GM23338 (cell line): ENCODE measurements around the gene RASAL3.

ENCODE experiments used
- CREB1 ChIP-seq: fragments of 250-450 bp; sonication (Bioruptor Pico); IDR thresholded peaks from 2 replicates; pipeline ENCODE4 v1.5.0; 2020; ENCODE audit warnings: low read depth, mild to moderate bottlenecking, moderate library complexity
- CTCF ChIP-seq, 2 experiments: fragments of 200-600 bp in 1 of 2; sonication (generic) in 1 of 2; conservative IDR thresholded peaks; 2 replicates each; pipeline versions ENCODE4 v1.5.1 to v1.6.1; 2016 to 2017; ENCODE audit warnings: antibody characterized with exemption in 2 of 2, low read depth in 2 of 2, mild to moderate bottlenecking in 2 of 2, moderate library complexity in 1 of 2
- ETS1 ChIP-seq: IDR thresholded peaks from 2 replicates; pipeline ENCODE4 v1.6.1; 2016; ENCODE audit warnings: antibody characterized with exemption
- EZH2 ChIP-seq: fragments of 200-600 bp; sonication (generic); IDR thresholded peaks from one replicate; pipeline ENCODE4 v1.8.0; 2017; ENCODE audit warnings: antibody characterized with exemption, mild to moderate bottlenecking, low read depth; ENCODE audit not compliant: unreplicated experiment
- EZH2phosphoT487 ChIP-seq: fragments of 200-600 bp; sonication (generic); IDR thresholded peaks from one replicate; pipeline ENCODE4 v1.8.1; 2018; ENCODE audit warnings: antibody characterized with exemption; ENCODE audit not compliant: unreplicated experiment
- JUNB ChIP-seq: IDR thresholded peaks from one replicate; pipeline ENCODE4 v1.6.1; 2016; ENCODE audit warnings: antibody characterized with exemption; ENCODE audit not compliant: unreplicated experiment
- NANOG ChIP-seq: IDR thresholded peaks from 2 replicates; pipeline ENCODE4 v1.6.1; 2016; ENCODE audit warnings: antibody characterized with exemption, borderline replicate concordance
- POLR2AphosphoS5 ChIP-seq: IDR thresholded peaks from 2 replicates; pipeline ENCODE4 v1.6.1; 2016; ENCODE audit warnings: antibody characterized with exemption, low read depth
- REST ChIP-seq: IDR thresholded peaks from one replicate; pipeline ENCODE4 v1.6.1; 2018; ENCODE audit warnings: antibody characterized with exemption; ENCODE audit not compliant: unreplicated experiment
- STAT1 ChIP-seq: IDR thresholded peaks from one replicate; pipeline ENCODE4 v1.6.1; 2016; ENCODE audit warnings: antibody characterized with exemption; ENCODE audit not compliant: unreplicated experiment
- ZNF114 ChIP-seq: fragments of 250-450 bp; sonication (Bioruptor Pico); IDR thresholded peaks from 2 replicates; pipeline ENCODE4 v1.5.0; 2020; ENCODE audit warnings: mild to moderate bottlenecking, moderate library complexity
- ZNF331 ChIP-seq: fragments of 250-450 bp; sonication (Bioruptor Pico); IDR thresholded peaks from 2 replicates; pipeline ENCODE4 v1.5.0; 2020; ENCODE audit warnings: low read depth, mild to moderate bottlenecking, moderate library complexity
- ZNF462 ChIP-seq: fragments of 250-450 bp; sonication (Bioruptor Pico); IDR thresholded peaks from 2 replicates; pipeline ENCODE4 v1.5.0; 2020; ENCODE audit warnings: mild to moderate bottlenecking, moderate library complexity

- TF ChIP-seq CTCF (conservative IDR thresholded peaks at IDR 0.05; ENCODE audit: low read depth in 2 of 2) (no peak), POLR2AphosphoS5 (no peak), EZH2phosphoT487 (no peak), REST (no peak), JUNB (no peak), EZH2 (no peak), ZNF331 (CRISPR knock-in tag) (no peak), ZNF114 (CRISPR knock-in tag) (no peak), CREB1 (no peak), NANOG (no peak), STAT1 (no peak), ETS1 (no peak), ZNF462 (CRISPR knock-in tag) (no peak)
These were observed 27.6 kb downstream of the RASAL3 start for GRCh38 chr19:15436826-15437110.
